NCI-H1930 (cell line): ENCODE results near the gene SYNDIG1L.

Experiments used
- DNase-seq, 2 experiments: peaks; one replicate each; lab custom pipeline; 2025; lab: John Stamatoyannopoulos, UW

SYNDIG1L gene

DNA sequence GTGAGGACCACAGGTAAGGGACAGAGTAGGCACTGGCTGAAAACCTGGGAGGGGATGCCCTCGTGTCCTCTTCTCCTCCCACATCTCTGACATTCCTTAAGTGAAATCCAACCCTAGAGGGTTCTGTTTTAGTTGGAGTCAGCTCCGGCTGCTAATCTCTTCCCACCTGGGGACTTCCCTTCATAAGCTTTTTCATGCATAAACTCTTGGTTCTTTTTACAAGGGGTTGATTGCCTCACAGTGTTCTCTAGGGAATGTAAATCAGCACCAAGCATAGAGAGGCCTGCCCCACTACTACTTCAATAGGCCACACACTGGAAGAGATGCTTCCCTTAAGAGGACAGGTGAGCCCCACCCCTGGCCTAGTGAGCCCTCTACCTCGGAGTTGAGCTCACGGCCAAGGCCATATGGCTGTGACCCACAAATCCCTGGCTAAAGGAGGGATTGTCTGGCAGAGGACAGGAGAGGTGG lies 3.2 kb upstream of the SYNDIG1L start:
- no peak for DNase-seq

DNA sequence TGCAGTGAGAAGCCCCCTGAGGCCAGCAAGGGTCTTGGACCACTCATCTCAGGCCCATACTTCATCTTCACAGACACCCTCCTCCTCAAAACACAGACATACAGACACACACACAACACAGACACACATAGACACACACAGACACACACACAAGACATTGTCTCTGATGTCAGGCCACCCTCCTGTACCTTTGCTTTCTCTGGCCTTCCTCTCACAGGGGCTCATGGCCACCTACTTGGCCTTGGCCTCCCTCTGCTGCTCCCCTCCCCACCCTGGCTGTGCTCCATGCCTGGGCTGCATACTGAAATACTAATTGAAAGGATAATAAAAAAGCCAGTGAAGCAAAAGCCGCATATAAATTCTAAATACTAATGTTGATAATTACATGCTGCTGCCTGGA lies 1.6 kb upstream of the SYNDIG1L start:
- no peak for DNase-seq

GRCh38 chr14:74425525-74426201 lies 347 bp downstream of the SYNDIG1L start:
- no peak for DNase-seq

DNA sequence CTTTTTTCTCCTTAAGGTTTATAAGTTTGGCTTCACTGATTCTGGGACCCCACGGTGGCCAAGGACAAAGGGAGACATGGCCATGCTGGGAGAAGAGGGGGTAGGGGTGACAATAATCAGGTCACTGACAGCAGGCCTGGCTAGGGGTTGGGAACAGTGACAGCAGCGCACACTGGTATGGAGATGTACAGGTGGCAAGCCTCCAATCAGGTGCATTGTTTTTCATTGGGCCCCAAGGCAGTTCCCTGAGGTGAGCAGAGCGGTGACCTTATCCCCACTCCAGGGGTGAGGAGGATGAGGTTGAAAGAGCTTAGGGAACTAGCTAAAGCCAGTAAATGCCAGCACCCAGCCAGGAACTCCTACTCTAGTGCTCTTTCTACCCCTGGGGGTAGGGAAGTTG lies 1.4 kb downstream of the SYNDIG1L start:
- DNase-seq = no peak

- no peak for DNase-seq
Observed at GRCh38 chr14:74423246-74423645, 2.8 kb downstream of the SYNDIG1L start.

DNA sequence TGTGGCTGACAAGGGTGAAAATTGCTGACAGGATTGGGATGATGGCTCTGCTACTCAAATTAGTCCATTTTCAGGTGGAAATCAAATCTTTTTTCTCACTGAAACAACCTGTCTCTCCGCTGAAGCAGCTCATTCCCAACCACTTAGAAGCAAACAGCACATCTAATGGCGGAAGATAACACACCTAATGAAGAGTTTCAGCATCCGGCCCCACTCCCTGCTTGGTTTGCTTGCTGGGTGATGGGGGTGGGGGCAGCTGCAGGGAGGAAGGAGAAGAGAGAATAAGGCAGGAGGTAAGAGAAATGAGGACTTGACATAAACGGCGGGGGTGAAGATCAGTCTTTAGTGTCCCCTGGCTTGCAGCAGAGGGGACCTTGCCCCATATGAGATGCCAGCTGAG lies 4.0 kb downstream of the SYNDIG1L start:
- DNase-seq = no peak

GRCh38 chr14:74419086-74419485 lies 6.9 kb downstream of the SYNDIG1L start:
- no peak for DNase-seq

- DNase-seq = no peak
Observed at GRCh38 chr14:74418031-74418430, 8.0 kb downstream of the SYNDIG1L start.

GRCh38 chr14:74417611-74418010 lies 8.4 kb downstream of the SYNDIG1L start:
- no peak for DNase-seq

DNA sequence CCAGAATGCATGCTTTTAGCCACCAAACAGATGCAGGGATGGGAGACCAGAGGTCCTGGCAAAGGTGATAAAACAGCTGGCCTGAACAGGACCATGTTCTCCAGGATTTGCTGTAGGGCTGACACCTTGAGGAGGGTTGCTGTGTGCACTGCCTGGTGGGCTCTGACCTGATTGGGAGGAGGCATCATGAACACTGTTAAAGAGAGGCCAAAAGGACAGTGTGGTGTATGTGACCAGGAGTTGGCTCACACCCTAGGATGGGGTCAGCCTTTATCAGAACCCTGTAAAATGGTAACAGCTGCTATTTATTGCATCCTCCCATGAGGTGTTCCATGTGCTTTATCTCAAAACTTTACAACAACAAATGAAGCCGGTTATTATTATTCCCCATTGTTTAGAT lies 8.8 kb downstream of the SYNDIG1L start:
- no peak for DNase-seq

GRCh38 chr14:74415115-74415437 lies 10.9 kb downstream of the SYNDIG1L start:
- no peak for DNase-seq

DNA sequence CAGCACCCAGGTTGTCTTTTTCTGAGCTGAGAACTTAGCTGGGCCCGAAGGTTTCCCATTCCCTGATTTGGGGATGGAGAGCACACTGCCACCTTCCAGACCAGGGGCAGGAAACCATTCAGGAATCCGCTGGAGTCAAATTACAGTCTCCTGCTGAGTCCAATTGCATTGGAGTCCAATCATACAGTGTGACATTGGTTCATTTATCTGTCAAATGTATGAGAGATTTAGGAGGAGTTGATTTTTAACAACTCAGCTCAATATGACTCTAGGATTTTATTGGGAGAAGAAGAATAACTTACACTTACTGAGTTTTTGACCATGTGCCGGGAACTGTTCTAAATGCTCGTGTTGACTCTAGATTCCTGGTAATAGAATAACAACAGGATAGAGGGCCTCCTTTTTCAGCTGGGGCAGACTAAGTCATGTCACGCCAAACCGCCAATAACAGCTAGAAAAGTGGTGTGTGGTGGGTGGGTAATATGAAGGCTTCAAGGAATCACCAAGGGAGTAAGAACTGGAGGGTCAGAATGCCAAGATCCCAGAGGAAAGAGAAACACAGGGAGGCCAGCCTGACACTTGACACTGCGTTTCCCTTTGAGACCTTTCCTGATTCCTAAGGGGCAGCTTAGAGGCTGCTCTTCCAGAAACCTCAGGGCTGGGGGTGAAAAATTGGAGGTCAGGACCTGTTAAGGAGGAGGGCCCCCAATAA lies 11.5 kb downstream of the SYNDIG1L start:
- DNase-seq = no peak

GRCh38 chr14:74413627-74414026 lies 12.4 kb downstream of the SYNDIG1L start:
- DNase-seq = no peak

- DNase-seq = no peak
Observed at GRCh38 chr14:74412753-74413152, 13.3 kb downstream of the SYNDIG1L start.

DNA sequence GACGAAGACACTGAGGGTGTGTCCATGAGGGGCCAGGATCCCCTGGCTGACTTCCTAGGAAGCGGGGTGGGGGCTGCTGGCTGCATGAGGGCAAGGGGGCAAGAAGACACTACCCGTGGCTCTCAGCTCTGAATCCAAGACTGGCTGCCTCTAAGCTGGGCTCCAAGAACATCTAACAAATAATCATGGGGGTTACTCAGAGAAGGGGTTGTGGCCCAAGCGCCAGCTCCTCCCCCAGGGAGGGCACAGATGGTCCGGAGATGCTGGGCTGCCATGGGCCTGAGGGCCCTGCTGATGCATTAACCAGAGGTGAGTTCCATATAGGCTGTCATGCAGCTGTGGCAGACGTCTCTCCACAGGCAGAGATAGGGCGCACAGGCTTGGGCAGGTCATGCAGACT lies 14.3 kb downstream of the SYNDIG1L start:
- no peak for DNase-seq

GRCh38 chr14:74409441-74409840 lies 16.6 kb downstream of the SYNDIG1L start:
- DNase-seq = no peak

DNA sequence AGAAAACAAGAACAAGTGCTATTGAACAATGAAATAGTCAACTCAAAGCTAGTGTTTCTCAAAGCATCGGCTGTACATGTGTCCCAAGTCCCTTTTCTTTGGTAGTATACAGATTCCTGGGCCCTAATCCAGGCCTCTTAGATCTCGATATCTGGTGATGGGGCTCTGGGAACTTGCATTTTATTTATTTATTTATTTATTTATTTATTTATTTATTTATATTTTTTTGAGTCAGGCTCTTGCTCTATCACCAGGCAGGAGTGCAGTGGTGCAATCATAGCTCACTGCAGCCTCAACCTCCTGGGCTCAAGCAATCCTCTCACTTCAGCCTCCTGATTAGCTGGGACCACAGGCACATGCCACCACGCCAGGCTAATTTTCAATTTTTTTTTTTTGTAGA lies 17.1 kb downstream of the SYNDIG1L start:
- no peak for DNase-seq

GRCh38 chr14:74407801-74408154 lies 18.2 kb downstream of the SYNDIG1L start:
- no peak for DNase-seq

GRCh38 chr14:74407021-74407800 lies 18.8 kb downstream of the SYNDIG1L start:
- no peak for DNase-seq

DNA sequence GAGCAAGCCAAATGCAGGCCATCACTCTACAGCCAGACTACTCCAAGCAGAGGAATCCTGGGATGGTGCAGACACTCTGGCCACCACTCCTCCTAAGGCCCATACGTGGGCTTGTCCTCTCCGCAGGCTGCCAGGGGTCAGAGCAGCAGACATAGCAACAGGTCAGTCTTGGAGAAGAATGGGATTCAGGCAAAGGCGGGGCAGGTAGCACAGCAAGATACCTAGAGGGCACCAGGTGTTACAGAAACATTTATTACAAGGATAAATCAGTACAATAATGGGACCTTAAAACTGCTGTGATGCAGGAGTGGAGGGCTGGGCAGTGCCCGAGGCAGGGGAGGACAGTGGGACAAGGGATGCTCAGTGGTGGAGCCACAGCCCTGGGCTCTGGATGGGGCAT lies 20.3 kb downstream of the SYNDIG1L start:
- DNase-seq = no peak

DNA sequence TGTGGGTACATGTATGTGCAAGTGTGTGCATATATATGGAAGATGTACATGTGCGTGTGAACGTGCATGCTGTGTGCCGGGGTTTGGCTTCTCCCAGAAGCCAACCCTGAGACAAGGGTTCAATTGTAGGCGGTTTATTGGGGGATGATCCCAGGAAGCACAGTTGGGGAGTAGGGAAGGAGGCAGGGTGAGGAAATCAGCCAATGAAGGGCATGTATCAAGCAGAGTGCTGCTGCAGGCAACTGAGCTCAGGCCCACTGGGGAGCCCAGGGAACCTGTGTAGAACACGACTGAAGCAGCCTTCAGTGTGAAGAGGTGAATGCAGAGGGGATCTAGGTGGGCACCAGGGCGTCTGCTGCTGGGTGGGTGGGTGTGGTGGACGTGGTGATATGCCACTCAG lies 21.6 kb downstream of the SYNDIG1L start:
- DNase-seq = no peak

- no peak for DNase-seq
Observed at GRCh38 chr14:74403619-74404417, 22.2 kb downstream of the SYNDIG1L start.
